ENCODE measurements around the gene RABEP1. TPM values are rescaled to one million over a fixed set of nuclear protein-coding genes. Genes with fewer than 3 reads are reported as not detected.

Gene RABEP1
- polyA plus RNA-seq, 1 experiment, result 46.9 TPM

- CTCF ChIA-PET, result no interaction called here
- no peak for TF ChIP-seq CTCF (IDR thresholded peaks at IDR 0.05; ENCODE audit: low read depth, low read length)
- Histone ChIP-seq H3K27me3 (ENCODE audit: control insufficient read depth, insufficient read depth, low read length) (no peaks in the 10 kb centered on the region), H3K4me3 (ENCODE audit: low read depth, low read length) (no peak overlapping the region), H3K27ac (ENCODE audit: low read depth, low read length) (no peak overlapping the region), H3K9me3 (ENCODE audit: control insufficient read depth, insufficient read depth, low read length) (no peaks in the 10 kb centered on the region)
- DNase-seq (ENCODE audit: low read depth, low spot score), result no peak
- POLR2A ChIA-PET, result no interaction called here
Observed at GRCh38 chr17:5344914-5345313, 62.8 kb downstream of the RABEP1 start.

- Histone ChIP-seq H3K9me3 (ENCODE audit: control insufficient read depth, insufficient read depth, low read length) (no peaks in the 10 kb centered on the region), H3K4me3 (ENCODE audit: low read depth, low read length) (no peak overlapping the region), H3K27me3 (ENCODE audit: control insufficient read depth, insufficient read depth, low read length) (no peaks in the 10 kb centered on the region), H3K27ac (ENCODE audit: low read depth, low read length) (no peak overlapping the region)
- POLR2A ChIA-PET, result no interaction called here
- no peak for DNase-seq (ENCODE audit: low read depth, low spot score)
- TF ChIP-seq CTCF (IDR thresholded peaks at IDR 0.05; ENCODE audit: low read depth, low read length), result no peak
- CTCF ChIA-PET, result no interaction called here
Observed at GRCh38 chr17:5352681-5353289, 70.7 kb downstream of the RABEP1 start.

- DNase-seq (ENCODE audit: low read depth, low spot score), result no peak
- Histone ChIP-seq H3K4me3 (ENCODE audit: low read depth, low read length) (no peak overlapping the region), H3K27ac (ENCODE audit: low read depth, low read length) (no peak overlapping the region), H3K9me3 (ENCODE audit: control insufficient read depth, insufficient read depth, low read length) (no peaks in the 10 kb centered on the region), H3K27me3 (ENCODE audit: control insufficient read depth, insufficient read depth, low read length) (no peaks in the 10 kb centered on the region)
- TF ChIP-seq CTCF (IDR thresholded peaks at IDR 0.05; ENCODE audit: low read depth, low read length), result no peak
- POLR2A ChIA-PET, result no interaction called here
- CTCF ChIA-PET, result interaction anchor here (1.4 kb wide), 1 partner anchor 85 kb away, joined by 5 read pairs; the partner anchor contains the start of gene C1QBP
Observed at GRCh38 chr17:5354310-5354709, 72.2 kb downstream of the RABEP1 start.

- CTCF ChIA-PET, result interaction anchor here (0.5 to 1.4 kb wide), 2 partner anchors 35 to 84 kb away, joined by 5 to 9 read pairs; partner anchors contain the start of gene C1QBP
Observed at GRCh38 chr17:5354886-5355415, 72.9 kb downstream of the RABEP1 start.

More at GRCh38 chr17:5354886-5355415, 72.9 kb downstream of the RABEP1 start:
- TF ChIP-seq CTCF (IDR thresholded peaks at IDR 0.05; ENCODE audit: low read depth, low read length), result no peak
- no peaks in the 10 kb centered on the region for H3K9me3 ChIP-seq (ENCODE audit: control insufficient read depth, insufficient read depth, low read length)
- no peak overlapping the region for H3K27ac ChIP-seq (ENCODE audit: low read depth, low read length)
- H3K4me3 ChIP-seq (ENCODE audit: low read depth, low read length), result no peak overlapping the region
- H3K27me3 ChIP-seq (ENCODE audit: control insufficient read depth, insufficient read depth, low read length), result no peaks in the 10 kb centered on the region
- POLR2A ChIA-PET, result no interaction called here
- no peak for DNase-seq (ENCODE audit: low read depth, low spot score)

Data from AG04450 (cell line).